DMS 273 (cell line): Measurements from ENCODE around the gene GPD1.

ENCODE experiments used
- DNase-seq: peaks from one replicate; lab custom pipeline; 2025; ENCODE audit not compliant: unreplicated experiment; lab: John Stamatoyannopoulos, UW

Gene GPD1

GRCh38 chr12:50103767-50104321, at the start of gene GPD1:
Gene GPD1 (plus strand): TSS chr12:50104008. CDS start chr12:50104051, 43 bp downstream.
- peak; percentile 87 for DNase-seq

DNA sequence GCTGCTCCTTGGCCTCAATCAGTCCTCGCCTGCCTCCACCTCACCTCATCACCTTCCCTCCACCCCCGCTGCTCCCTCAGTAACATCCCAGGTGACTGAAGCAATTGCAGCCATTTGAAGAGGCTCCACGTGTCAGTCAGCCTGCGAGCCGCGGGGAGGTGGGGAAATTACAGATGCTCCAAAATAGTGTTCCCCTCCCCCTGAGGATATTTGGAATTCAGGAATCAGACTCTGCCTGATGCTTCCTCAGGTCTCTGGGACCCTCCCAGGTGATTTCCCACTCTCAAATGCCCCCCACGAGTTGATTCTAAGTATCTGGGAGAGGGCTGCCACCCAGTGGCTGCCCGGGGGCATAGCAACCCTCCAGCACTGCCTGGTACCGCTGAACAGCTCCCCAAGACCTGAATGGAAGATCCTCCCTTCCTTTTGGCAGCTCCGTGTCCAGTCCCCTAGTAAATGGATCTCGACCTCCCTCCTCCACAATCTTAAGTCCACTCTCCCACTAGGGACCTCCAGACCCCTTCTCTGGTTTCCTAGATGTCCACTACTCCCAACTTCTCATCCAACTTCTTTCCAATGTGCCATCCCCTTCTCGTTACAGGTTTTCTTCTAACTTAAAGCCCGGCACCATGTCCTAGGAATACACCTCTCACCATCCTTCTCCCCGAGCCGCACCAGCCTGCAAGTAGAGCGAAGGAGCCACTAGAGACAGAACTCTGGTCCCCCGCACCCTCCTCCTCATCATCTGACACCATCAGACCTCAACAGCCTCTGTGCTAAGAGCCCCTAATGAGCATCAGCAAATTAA, 47.8 kb upstream of the GPD1 start:
- DNase-seq: peak; percentile 67

DNA sequence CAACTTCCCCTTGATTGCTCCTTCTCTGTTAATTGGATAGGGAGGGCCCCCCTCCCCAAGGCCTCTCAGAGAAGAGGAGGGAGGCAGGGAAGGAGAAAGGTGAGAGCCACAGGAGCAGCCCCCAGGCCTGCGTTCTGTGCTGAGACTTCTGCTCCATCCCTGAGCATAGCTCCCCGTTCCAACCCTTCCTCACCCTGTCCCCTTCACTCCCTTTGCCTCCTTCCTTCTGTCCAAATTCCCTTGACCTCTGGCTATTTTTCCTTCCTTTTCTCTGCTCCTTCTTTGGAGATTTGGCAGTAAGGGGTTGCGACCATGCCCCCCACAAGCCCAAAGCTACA, 47.2 kb upstream of the GPD1 start:
- DNase-seq: no peak

DNA sequence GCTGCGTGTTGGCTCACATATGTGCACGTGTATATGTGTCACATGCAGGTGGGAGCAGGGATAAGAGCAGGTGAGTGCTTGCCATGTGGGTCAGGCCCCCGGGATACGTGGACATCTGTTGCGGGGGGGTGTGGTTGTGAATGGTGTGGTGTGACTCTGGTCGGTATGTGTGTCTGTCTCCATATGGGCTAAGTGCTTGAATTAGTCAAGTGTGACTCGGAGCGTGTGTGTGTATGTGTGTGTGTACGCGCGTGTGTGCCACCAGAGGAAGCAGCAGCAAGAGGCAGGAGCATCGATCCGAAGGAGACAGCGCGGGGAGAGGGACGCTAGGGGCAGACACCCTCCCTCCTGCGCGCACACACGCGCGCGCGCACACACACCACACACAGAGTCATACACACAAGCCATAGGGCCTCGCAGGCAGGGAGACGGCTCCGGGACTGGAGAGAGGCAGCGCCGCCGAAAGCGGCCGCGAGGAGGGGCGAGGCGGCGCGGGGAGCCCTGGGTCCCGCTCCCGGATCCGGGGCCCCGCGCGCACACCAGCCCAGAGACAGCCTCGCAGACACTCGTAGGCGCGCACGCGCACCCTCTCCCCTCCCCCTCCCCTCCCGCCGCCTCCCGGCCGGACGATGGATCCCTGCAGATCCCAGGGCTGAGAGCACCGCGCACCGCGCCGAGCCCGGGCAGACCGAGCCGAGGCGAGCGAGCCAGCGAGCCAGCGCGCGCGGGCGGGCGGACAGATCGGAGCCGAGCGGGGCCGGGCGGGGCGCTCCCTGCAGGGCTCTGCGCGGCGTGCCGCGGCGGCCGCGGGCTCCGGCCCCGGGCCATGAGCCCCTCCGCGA, 46.6 kb upstream of the GPD1 start, which contains the start of gene ASIC1:
Gene ASIC1, plus strand, starts transcription at position 597 of the 842 bp plus-strand sequence. CDS start 1,171 bp downstream, outside the sequence.
- DNase-seq: peak; percentile 75

DNA sequence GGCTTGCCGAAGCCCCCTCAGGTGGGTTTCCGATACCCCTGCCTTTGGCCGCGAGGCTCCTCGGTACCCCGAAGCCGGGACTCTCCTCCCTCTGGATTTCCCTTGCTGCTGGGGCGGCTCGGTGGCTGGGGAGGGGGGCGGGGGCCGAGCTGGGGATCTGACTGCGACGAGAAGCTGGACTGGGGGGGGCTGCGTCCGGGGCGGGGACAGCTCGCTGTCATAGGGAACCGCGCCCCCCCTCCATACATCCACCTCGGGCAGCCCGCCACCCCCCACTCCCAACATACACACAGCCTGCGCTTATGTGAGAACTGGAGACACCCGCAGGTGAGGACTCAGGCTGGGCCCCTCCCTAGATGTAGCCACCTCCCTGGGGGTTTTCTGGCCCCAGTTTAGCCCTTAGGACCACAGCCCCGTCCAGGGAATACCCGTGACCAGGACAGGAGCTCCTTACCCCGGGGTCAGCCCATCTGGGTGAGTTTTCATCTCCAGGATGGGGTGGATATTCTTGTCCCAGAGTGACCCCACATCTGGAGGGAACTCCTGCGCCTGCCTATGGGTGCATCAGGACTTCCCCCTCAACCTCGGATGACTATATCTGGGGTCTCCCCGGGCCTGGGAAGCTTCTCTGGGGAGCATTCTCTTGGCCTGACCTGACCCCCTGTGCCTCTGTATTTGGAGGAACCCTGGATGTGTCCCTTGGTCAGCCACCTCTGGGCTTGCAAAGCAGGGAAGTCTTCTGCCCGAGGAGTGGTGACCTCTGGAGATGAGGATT, 45.7 kb upstream of the GPD1 start:
- DNase-seq: no peak

DNA sequence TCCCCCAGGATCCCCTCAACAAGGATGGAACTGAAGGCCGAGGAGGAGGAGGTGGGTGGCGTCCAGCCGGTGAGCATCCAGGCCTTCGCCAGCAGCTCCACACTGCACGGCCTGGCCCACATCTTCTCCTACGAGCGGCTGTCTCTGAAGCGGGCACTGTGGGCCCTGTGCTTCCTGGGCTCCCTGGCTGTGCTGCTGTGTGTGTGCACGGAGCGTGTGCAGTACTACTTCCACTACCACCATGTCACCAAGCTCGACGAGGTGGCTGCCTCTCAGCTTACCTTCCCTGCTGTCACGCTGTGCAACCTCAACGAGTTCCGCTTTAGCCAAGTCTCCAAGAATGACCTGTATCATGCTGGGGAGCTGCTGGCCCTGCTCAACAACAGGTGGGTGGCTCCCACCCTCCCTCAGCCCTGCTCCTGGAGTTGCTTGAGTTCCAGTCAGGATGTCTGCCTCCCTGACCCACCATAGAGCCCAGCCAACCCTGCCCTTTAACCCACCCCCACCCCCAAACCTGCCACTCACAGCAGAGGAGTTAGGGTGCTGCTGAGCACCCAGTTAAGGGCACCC, 45.0 kb upstream of the GPD1 start:
- no peak for DNase-seq

GRCh38 chr12:50059440-50060119, 44.2 kb upstream of the GPD1 start:
- no peak for DNase-seq

DNA sequence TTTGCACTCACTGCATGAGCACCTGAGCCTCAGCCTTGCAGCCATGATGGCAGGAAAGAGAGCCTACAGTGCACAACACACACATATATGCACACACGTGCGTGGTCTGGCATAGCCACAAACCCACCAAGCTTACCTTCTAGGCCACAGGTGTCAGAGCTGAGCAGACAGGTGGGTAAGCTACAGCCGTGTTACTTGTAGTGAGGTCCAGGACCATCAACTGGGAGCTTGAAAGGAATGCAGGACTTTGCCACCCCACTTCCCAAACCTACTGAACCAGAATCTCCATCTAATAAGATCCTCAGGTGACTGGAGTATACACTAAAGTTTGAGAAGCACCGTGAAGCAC, 43.7 kb upstream of the GPD1 start:
- DNase-seq: no peak

GRCh38 chr12:50061171-50061570, 42.6 kb upstream of the GPD1 start:
- DNase-seq: no peak

- DNase-seq: no peak
Measured at GRCh38 chr12:50061946-50062686, 41.7 kb upstream of the GPD1 start.

DNA sequence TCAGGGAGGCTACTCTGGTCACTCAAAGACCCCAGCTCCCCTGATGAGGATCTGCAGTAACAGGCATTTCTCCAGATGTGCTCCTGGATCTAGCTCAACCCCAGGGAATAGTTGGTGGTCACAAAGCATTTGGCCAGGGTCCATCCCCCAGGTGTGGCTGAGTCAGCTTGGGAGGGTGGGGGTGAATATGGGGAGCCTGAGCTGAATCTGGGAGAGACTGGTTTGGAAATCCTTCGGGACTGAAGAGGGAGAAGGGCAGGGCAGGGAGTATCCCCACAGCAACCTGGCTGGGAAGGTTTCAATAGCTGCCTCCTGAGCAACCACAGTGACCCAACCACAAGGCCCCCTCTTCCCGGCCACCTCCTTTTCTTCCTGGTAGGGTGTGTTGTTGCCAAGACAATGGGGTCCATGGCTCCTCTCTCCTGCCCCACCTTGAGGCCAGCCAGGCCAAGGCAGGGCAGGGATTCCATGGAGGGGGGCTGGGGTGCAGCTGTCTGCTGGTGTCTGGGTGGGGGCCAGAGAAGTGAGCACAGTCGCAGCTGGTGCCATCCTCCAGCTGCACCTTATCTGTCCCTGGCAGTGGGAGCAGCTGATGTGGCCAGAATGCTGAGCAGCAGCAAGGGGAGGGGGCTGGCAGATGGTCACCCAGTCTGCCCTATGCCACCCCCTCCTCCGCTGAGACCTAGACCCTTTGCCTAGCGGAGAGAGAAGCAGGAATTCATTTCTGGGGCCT, 40.9 kb upstream of the GPD1 start:
- DNase-seq: peak; percentile 59

GRCh38 chr12:50065726-50066310, 38.0 kb upstream of the GPD1 start:
- DNase-seq: no peak

DNA sequence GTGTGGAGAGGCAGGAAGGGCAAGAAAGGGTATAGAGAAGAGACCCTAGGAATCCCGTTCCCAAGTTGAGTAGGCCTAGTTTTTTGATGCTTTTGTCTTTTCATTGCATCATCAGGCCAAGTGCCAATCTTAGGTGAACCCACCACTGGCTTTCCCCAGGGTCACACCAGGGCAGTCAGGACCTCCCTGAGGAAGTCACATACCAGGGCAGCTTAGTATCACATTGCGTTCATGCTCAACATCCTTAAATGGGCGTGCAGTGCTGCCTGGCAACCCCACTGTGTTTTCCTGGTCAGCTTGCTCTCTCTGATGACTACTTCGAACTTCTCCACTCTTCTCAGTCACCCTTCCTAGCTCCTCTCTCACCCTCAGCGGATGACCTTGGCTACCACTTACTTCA, 37.4 kb upstream of the GPD1 start:
- no peak for DNase-seq

DNA sequence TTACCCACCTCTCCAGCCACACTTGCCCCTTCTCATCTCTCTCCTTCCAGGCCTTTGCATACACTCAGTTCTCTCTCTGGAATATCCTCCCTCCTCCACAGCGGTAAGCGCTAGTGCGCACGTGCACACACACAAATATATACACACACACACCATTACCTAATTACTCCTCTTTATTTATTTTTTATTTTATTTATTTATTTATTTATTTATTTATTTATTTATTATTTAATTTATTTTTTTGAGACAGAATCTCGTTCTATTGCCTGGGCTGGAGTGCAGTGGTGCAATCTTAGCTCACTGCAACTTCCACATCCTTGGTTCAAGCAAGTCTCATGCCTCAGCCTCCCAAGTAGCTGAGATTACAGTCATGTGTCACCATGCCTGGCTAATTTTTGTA, 34.7 kb upstream of the GPD1 start:
- DNase-seq: no peak

DNA sequence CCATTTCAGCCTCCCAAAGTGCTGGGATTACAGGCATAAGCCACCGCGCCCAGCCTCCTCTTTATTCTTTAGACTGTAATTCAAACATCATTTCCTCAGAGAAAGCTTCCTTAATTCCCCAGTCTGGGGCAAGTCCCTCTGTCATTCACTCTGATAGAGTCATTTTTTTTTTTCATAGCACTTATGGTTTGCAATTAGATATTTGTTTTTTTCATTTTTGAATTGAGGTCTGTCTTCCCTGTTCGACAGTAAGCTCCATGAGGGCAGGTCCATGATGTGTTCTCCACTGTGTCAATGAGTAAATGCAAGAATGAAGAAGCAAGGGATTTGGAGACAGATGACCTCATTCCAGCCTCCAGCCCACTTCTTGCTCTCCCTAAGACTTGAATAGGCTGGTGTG, 34.3 kb upstream of the GPD1 start:
- no peak for DNase-seq

GRCh38 chr12:50070314-50071060, 33.3 kb upstream of the GPD1 start:
- DNase-seq: peak; percentile 80

DNA sequence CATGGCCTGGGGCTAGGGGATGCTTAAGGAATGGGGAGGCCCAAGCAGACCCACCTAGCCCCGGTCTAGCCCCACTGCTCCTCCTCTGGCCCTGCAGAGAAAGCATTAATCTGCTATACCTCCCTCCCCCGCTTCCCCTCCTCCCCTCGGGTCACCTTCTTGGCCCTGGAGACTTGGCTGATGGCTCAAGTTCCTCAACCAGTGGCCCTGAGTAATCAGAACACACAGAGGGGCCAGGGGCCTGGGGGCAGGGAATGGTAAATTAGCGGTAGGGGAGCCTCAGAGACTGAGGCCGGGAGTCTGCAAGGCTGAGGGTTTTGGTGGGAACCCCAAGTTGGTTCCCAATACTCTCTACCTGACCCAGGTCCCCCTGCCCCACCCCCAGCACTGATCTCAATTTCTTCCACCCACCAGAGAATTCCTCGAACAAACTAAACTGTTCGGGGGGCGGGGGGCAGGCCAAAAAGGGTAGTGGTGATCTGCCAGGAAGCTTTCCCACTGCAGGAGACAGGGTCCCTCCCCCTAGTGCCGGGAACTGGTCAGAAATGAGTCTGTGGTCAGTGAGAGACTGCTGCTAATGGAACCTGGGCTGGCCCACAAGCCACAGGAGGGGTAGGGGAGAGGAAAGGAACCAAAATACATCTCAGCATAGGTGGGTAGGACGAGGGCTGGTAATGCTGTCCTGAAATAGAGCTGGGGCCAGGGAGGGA, 31.5 kb upstream of the GPD1 start:
- no peak for DNase-seq
